ENCODE data around the gene KPNA1. TPM values are rescaled to one million over a fixed set of nuclear protein-coding genes. Genes with fewer than 3 reads are reported as not detected.

Gene KPNA1
- total and polyA plus RNA-seq, 2 experiments from 2014 or later, result 33.3 to 42.2 TPM

- no peak for DNase-seq (ENCODE audit: low read depth in 1 of 2, low spot score in 1 of 2)
- H3K27me3 ChIP-seq, result no peaks in the 10 kb centered on the region
- H3K36me3 ChIP-seq, result peaks cover 70% of the 10 kb centered on the region
- no peak for TF ChIP-seq CTCF (IDR thresholded peaks at IDR 0.05; ENCODE audit: low read depth, low read length)
- H3K27ac ChIP-seq, result peak overlapping the region; percentile 50
- no peak overlapping the region for H3K4me3 ChIP-seq
- H3K4me1 ChIP-seq (ENCODE audit: low read depth), result peaks cover 9% of the 10 kb centered on the region
- no peaks in the 10 kb centered on the region for H3K9me3 ChIP-seq (ENCODE audit: low read depth)
These were observed 104.6 kb downstream of the KPNA1 start for GRCh38 chr3:122410111-122410510.

- no peaks in the 10 kb centered on the region for H3K27me3 ChIP-seq
- H3K4me1 ChIP-seq (ENCODE audit: low read depth), result peaks cover 2% of the 10 kb centered on the region
- no peak for TF ChIP-seq CTCF (IDR thresholded peaks at IDR 0.05; ENCODE audit: low read depth, low read length)
- H3K4me3 ChIP-seq, result no peak overlapping the region
- H3K9me3 ChIP-seq (ENCODE audit: low read depth), result no peaks in the 10 kb centered on the region
- H3K27ac ChIP-seq, result peak overlapping the region; percentile 50
- peaks cover 77% of the 10 kb centered on the region for H3K36me3 ChIP-seq
- no peak for DNase-seq (ENCODE audit: low read depth in 1 of 2, low spot score in 1 of 2)
These were observed 105.3 kb downstream of the KPNA1 start for GRCh38 chr3:122409446-122409845.

GRCh38 chr3:122407946-122408345 lies 106.8 kb downstream of the KPNA1 start:
- peaks cover 89% of the 10 kb centered on the region for H3K36me3 ChIP-seq
- no peaks in the 10 kb centered on the region for H3K4me1 ChIP-seq (ENCODE audit: low read depth)
- no peak for DNase-seq (ENCODE audit: low read depth in 1 of 2, low spot score in 1 of 2)
- H3K9me3 ChIP-seq (ENCODE audit: low read depth), result no peaks in the 10 kb centered on the region
- TF ChIP-seq CTCF (IDR thresholded peaks at IDR 0.05; ENCODE audit: low read depth, low read length), result no peak
- H3K27me3 ChIP-seq, result no peaks in the 10 kb centered on the region
- no peak overlapping the region for H3K27ac ChIP-seq
- no peak overlapping the region for H3K4me3 ChIP-seq

- Histone ChIP-seq H3K27ac (no peak overlapping the region), H3K4me3 (no peak overlapping the region), H3K9me3 (ENCODE audit: low read depth) (no peaks in the 10 kb centered on the region), H3K4me1 (ENCODE audit: low read depth) (no peaks in the 10 kb centered on the region), H3K27me3 (no peaks in the 10 kb centered on the region), H3K36me3 (peaks cover 83% of the 10 kb centered on the region)
- DNase-seq (ENCODE audit: low read depth in 1 of 2, low spot score in 1 of 2), result no peak
- no peak for TF ChIP-seq CTCF (IDR thresholded peaks at IDR 0.05; ENCODE audit: low read depth, low read length)
These were observed 108.5 kb downstream of the KPNA1 start for GRCh38 chr3:122406198-122406597.

- no peak overlapping the region for H3K27ac ChIP-seq
- no peaks in the 10 kb centered on the region for H3K9me3 ChIP-seq (ENCODE audit: low read depth)
- H3K27me3 ChIP-seq, result no peaks in the 10 kb centered on the region
- H3K4me1 ChIP-seq (ENCODE audit: low read depth), result no peaks in the 10 kb centered on the region
- no peak overlapping the region for H3K4me3 ChIP-seq
- no peak for DNase-seq (ENCODE audit: low read depth in 1 of 2, low spot score in 1 of 2)
- H3K36me3 ChIP-seq, result peaks cover 71% of the 10 kb centered on the region
- no peak for TF ChIP-seq CTCF (IDR thresholded peaks at IDR 0.05; ENCODE audit: low read depth, low read length)
These were observed 109.7 kb downstream of the KPNA1 start for GRCh38 chr3:122405015-122405414.

- H3K27ac ChIP-seq, result no peak overlapping the region
- no peak for TF ChIP-seq CTCF (IDR thresholded peaks at IDR 0.05; ENCODE audit: low read depth, low read length)
- H3K9me3 ChIP-seq (ENCODE audit: low read depth), result no peaks in the 10 kb centered on the region
- no peak overlapping the region for H3K4me3 ChIP-seq
- DNase-seq (ENCODE audit: low read depth in 1 of 2, low spot score in 1 of 2), result no peak
- peaks cover 56% of the 10 kb centered on the region for H3K36me3 ChIP-seq
- no peaks in the 10 kb centered on the region for H3K27me3 ChIP-seq
- no peaks in the 10 kb centered on the region for H3K4me1 ChIP-seq (ENCODE audit: low read depth)
These were observed 111.2 kb downstream of the KPNA1 start for GRCh38 chr3:122403489-122403888.

Measured in cardiac muscle cell (in vitro differentiated cells and primary cell).